ENCODE results near the gene TLE4.

The TLE4 gene

DNA sequence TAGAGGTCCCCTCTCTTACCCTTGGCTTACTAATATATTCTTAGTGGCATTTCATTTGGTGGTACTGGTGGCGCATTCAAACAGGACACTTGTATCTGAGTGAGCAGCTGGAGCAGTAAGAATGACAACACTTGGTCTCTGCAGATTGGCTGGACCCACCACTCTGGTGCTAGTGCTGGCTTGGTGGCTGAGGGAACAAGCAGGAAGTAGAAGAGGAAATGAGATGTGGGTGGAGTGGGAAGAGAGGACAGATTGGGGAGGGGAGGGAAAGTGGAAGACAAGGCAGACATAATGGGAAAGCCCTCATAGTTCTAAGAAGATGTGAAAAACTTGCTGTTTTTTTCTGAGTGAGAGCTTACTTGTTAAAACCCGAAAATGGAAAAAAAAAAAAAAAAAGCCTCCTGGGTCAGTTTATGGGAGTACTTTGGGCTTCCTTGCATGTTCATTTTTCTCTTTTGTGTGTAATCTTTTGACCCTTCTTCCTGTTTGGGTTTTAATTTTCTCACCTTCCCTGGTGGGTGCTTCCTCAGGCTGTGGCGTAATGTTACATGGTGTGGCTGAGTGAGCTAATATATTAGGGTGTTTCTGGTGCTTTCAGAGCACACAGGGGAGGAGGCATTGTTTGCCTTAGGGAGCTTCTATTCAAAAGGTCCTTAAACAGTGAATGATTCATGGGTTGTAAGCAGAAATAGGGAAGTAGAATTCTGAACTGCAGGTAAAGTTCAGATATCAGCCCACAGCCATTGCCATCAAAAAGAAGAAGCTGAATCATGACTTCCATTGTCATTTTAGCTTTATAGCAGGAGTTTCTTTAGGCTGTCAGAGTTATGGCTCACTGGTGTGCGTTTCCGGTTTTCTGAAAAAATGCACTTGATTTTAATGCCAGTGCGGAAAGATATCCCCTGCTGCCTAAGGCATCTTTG is 52.3 kb downstream of the TLE4 start:
- H4K20me1 ChIP-seq (ENCODE audit: insufficient read depth, low read length, poor library complexity, severe bottlenecking), result peaks cover 10% of the 10 kb centered on the region
- H3K4me2 ChIP-seq (ENCODE audit: low read depth, low read length, poor library complexity, severe bottlenecking), result peak overlapping the region; percentile 70
- H3K9me3 ChIP-seq (ENCODE audit: insufficient read depth, low read depth, low read length), result no peaks in the 10 kb centered on the region
- H3K79me2 ChIP-seq (ENCODE audit: insufficient read depth, low read length), result peaks cover 79% of the 10 kb centered on the region
- H3F3A ChIP-seq (ENCODE audit: low read depth), result no peaks in the 10 kb centered on the region
- TF ChIP-seq, protein P1, sequence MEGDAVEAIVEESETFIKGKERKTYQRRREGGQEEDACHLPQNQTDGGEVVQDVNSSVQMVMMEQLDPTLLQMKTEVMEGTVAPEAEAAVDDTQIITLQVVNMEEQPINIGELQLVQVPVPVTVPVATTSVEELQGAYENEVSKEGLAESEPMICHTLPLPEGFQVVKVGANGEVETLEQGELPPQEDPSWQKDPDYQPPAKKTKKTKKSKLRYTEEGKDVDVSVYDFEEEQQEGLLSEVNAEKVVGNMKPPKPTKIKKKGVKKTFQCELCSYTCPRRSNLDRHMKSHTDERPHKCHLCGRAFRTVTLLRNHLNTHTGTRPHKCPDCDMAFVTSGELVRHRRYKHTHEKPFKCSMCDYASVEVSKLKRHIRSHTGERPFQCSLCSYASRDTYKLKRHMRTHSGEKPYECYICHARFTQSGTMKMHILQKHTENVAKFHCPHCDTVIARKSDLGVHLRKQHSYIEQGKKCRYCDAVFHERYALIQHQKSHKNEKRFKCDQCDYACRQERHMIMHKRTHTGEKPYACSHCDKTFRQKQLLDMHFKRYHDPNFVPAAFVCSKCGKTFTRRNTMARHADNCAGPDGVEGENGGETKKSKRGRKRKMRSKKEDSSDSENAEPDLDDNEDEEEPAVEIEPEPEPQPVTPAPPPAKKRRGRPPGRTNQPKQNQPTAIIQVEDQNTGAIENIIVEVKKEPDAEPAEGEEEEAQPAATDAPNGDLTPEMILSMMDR (conservative IDR thresholded peaks at IDR 0.05; ENCODE audit: low read length), result no peak
- TF ChIP-seq EZH2phosphoT487 (IDR thresholded peaks at IDR 0.05; ENCODE audit: borderline replicate concordance), result no peak
- H3K9ac ChIP-seq (ENCODE audit: low read depth, low read length, poor library complexity, severe bottlenecking), result peak overlapping the region; percentile 6
- H3K36me3 ChIP-seq (ENCODE audit: insufficient read depth, low read length), result no peaks in the 10 kb centered on the region; the same call in 1 of the 2 replicates
- peaks cover 42% of the 10 kb centered on the region for H3K4me1 ChIP-seq (ENCODE audit: insufficient read depth, low read length, poor library complexity, severe bottlenecking)
- H3K9me2 ChIP-seq (replicated peaks; ENCODE audit: low read depth, low read length), result no peaks in the 10 kb centered on the region
- H3K27me3 ChIP-seq (ENCODE audit: insufficient read depth, low read length, poor library complexity, severe bottlenecking), result no peaks in the 10 kb centered on the region
- H2AFZ ChIP-seq (ENCODE audit: low read length), result no peak overlapping the region
- peak overlapping the region; percentile 57 for H3K4me3 ChIP-seq (ENCODE audit: low read length, poor library complexity, severe bottlenecking)

DNA sequence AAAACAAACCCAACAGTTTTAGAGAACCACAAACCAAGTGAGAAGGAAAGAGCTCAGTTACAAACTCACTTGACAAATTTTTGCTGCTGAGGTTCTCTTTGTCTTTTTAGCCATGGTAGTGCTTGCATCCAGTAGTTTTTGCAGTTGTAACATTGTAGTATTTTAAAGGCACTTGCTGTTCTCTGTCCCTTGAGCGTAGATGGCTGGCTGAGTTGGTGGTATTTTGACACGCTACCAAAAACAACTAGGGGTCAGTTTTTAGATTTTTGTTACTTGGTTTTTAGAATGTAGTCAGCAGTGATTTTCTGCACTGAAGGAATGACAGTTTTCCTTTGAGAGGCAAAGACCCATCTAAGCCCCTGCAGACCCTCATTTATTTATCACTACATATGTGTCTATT is 58.0 kb downstream of the TLE4 start:
- Histone ChIP-seq H3F3A (ENCODE audit: low read depth) (0 out of 2 replicates have a peak, but pooled peaks cover 4% of the 10 kb centered on the region), H3K79me2 (ENCODE audit: insufficient read depth, low read length) (peaks cover 83% of the 10 kb centered on the region), H3K9me3 (ENCODE audit: insufficient read depth, low read depth, low read length) (no peaks in the 10 kb centered on the region), H3K27me3 (ENCODE audit: insufficient read depth, low read length, poor library complexity, severe bottlenecking) (no peaks in the 10 kb centered on the region), H3K4me3 (ENCODE audit: low read length, poor library complexity, severe bottlenecking) (no peak overlapping the region), H3K9ac (ENCODE audit: low read depth, low read length, poor library complexity, severe bottlenecking) (no peak overlapping the region), H2AFZ (ENCODE audit: low read length) (no peak overlapping the region), H3K4me2 (ENCODE audit: low read depth, low read length, poor library complexity, severe bottlenecking) (no peak overlapping the region), H3K36me3 (ENCODE audit: insufficient read depth, low read length) (no peaks in the 10 kb centered on the region; the same call in 1 of the 2 replicates), H3K4me1 (ENCODE audit: insufficient read depth, low read length, poor library complexity, severe bottlenecking) (peaks cover 32% of the 10 kb centered on the region), H3K9me2 (replicated peaks; ENCODE audit: low read depth, low read length) (no peaks in the 10 kb centered on the region), H4K20me1 (ENCODE audit: insufficient read depth, low read length, poor library complexity, severe bottlenecking) (peaks cover 25% of the 10 kb centered on the region)
- no peak for TF ChIP-seq EZH2phosphoT487 (IDR thresholded peaks at IDR 0.05; ENCODE audit: borderline replicate concordance)
- TF ChIP-seq, protein P1 (conservative IDR thresholded peaks at IDR 0.05; ENCODE audit: low read length), result no peak

DNA sequence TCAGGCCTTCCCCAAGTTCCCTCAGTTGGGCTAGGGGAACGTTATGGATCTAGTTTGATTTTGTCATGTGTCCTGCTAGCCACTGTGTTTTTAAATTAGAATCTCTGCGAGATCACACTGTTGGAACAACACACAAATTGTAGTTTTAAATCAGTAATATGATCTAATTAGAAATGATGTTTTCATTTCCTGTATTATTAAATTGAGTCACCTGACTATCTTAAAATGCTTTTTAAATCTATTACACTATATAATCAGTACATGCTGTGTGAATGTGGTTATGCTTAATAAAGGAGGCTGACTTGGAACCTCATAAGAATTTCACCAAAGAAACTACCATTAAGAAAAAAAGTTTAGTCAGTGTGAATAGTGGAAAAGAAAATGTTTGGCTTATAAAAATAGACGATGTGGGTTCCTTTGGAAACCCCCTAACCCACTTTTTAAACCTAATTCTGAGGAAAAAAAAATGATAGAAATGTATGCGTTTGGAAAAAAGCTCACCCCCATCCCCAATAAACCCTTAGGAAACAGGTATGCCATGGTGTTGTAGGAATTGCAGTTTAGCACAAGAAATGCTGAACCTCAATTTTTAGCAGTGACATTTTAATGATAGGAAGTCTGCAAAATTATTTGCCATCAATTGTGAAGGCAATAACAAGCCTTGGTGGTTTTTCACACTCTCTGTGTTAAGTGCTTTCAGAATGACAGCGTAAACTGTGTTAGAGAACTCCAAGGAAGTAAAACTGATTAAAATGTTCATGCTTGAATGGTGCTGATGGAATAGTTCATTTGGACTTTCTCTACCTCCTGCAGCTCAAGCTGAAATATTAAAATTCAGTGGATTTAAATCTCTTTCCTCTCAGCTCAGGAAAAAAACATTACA is 59.0 kb downstream of the TLE4 start:
- Histone ChIP-seq H3K27me3 (ENCODE audit: insufficient read depth, low read length, poor library complexity, severe bottlenecking) (no peaks in the 10 kb centered on the region), H3K9me2 (replicated peaks; ENCODE audit: low read depth, low read length) (no peaks in the 10 kb centered on the region), H3K4me1 (ENCODE audit: insufficient read depth, low read length, poor library complexity, severe bottlenecking) (peaks cover 31% of the 10 kb centered on the region), H3K4me2 (ENCODE audit: low read depth, low read length, poor library complexity, severe bottlenecking) (peak overlapping the region; percentile 17), H3K9ac (ENCODE audit: low read depth, low read length, poor library complexity, severe bottlenecking) (no peak overlapping the region), H3K79me2 (ENCODE audit: insufficient read depth, low read length) (peaks cover 87% of the 10 kb centered on the region), H3K4me3 (ENCODE audit: low read length, poor library complexity, severe bottlenecking) (no peak overlapping the region), H3F3A (ENCODE audit: low read depth) (0 out of 2 replicates have a peak, but pooled peaks cover 4% of the 10 kb centered on the region), H3K36me3 (ENCODE audit: insufficient read depth, low read length) (no peaks in the 10 kb centered on the region; the same call in 1 of the 2 replicates), H3K9me3 (ENCODE audit: insufficient read depth, low read depth, low read length) (no peaks in the 10 kb centered on the region), H4K20me1 (ENCODE audit: insufficient read depth, low read length, poor library complexity, severe bottlenecking) (peaks cover 21% of the 10 kb centered on the region), H2AFZ (ENCODE audit: low read length) (no peak overlapping the region)
- TF ChIP-seq, protein P1 (conservative IDR thresholded peaks at IDR 0.05; ENCODE audit: low read length), result no peak
- TF ChIP-seq EZH2phosphoT487 (IDR thresholded peaks at IDR 0.05; ENCODE audit: borderline replicate concordance), result no peak

Data from Loucy (cell line).